Chondrocyte (in vitro differentiated cells): ENCODE measurements around the gene MAP2K6. TPM values are rescaled to one million over a fixed set of nuclear protein-coding genes. Genes with fewer than 3 reads are reported as not detected.

Experiments used
- DNase-seq: peaks from one replicate; pipeline ENCODE4 v3.0.0; 2021; ENCODE audit warnings: mixed read lengths, low spot score
- H3K27ac Mint-ChIP-seq: one replicate; pipeline ENCODE4 v1.8.0; 2021; ENCODE audit warnings: mild to moderate bottlenecking, moderate library complexity, mixed read lengths; ENCODE audit not compliant: unreplicated experiment
- H3K27me3 Mint-ChIP-seq: 2 replicates; pipeline ENCODE4 v1.8.0; 2021; ENCODE audit warnings: low read depth, mixed read lengths
- H3K36me3 Mint-ChIP-seq: 2 replicates; pipeline ENCODE4 v1.8.0; 2021; ENCODE audit warnings: low read depth, mixed read lengths
- H3K4me1 Mint-ChIP-seq: 2 replicates; pipeline ENCODE4 v1.8.0; 2021; ENCODE audit warnings: low read depth, mild to moderate bottlenecking, mixed read lengths
- H3K4me3 Mint-ChIP-seq: one replicate; pipeline ENCODE4 v1.8.0; 2021; ENCODE audit warnings: mild to moderate bottlenecking, moderate library complexity, mixed read lengths; ENCODE audit not compliant: unreplicated experiment
- H3K9me3 Mint-ChIP-seq: 2 replicates; pipeline ENCODE4 v1.8.0; 2021; ENCODE audit warnings: low read depth, mixed read lengths
- total RNA-seq: library from RNA; stranded (reverse); gene quantifications from 3 replicates; pipeline ENCODE4 v1.2.1, GENCODE V29; 2021
- TF ChIP-seq, protein P1 (sequence below): fragments of 200-600 bp; sonication (generic); IDR thresholded peaks from 2 replicates; pipeline ENCODE4 v1.5.0; 2021; ENCODE audit warnings: antibody characterized with exemption, mild to moderate bottlenecking, moderate library complexity

Gene MAP2K6
- total RNA-seq, 1 donor from 2014 or later, result 0.75 TPM

DNA sequence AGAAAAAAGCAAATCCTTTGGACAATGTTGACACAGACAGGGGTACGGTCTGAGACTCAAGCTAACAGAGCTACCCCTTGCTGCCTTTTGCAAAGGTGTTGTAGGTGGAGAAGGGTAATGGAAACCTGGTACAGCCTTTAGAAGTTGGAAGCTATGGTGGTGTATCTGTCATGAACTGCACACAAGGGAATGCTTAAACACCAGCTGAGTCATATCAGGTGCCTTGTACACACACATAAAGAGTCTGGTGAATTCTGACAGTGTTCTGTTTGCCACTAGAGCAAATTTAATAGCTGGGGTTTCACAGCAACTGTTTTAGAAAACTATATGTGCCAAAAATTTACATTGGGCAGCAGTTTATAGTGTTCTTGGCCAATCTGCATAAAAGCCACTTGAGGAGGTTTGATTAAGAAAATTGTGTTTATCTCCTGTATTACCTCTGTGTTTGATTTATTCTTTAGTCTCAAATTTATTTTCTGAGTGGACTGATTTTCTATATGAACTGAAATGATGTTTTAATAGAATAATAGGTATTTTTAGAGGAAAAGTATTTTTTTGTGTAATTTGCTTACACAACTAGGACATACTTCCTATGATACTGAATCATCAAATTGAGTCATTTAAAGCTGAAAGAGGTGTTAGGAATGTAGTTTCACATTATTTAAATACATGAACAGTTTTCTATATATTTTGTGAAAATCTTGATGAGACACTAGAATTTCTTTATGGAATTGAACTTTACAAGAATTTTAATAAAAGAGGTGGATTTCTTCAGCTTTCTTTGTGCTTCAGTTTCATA lies 136.9 kb downstream of the MAP2K6 start:
- Mint-ChIP-seq H3K27me3 (no peaks in the 10 kb centered on the region), H3K36me3 (no peaks in the 10 kb centered on the region), H3K4me3 (no peak overlapping the region), H3K4me1 (no peaks in the 10 kb centered on the region), H3K9me3 (peaks cover 6% of the 10 kb centered on the region), H3K27ac (no peak overlapping the region)
- TF ChIP-seq, protein P1, sequence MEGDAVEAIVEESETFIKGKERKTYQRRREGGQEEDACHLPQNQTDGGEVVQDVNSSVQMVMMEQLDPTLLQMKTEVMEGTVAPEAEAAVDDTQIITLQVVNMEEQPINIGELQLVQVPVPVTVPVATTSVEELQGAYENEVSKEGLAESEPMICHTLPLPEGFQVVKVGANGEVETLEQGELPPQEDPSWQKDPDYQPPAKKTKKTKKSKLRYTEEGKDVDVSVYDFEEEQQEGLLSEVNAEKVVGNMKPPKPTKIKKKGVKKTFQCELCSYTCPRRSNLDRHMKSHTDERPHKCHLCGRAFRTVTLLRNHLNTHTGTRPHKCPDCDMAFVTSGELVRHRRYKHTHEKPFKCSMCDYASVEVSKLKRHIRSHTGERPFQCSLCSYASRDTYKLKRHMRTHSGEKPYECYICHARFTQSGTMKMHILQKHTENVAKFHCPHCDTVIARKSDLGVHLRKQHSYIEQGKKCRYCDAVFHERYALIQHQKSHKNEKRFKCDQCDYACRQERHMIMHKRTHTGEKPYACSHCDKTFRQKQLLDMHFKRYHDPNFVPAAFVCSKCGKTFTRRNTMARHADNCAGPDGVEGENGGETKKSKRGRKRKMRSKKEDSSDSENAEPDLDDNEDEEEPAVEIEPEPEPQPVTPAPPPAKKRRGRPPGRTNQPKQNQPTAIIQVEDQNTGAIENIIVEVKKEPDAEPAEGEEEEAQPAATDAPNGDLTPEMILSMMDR, result no peak
- no peak for DNase-seq

DNA sequence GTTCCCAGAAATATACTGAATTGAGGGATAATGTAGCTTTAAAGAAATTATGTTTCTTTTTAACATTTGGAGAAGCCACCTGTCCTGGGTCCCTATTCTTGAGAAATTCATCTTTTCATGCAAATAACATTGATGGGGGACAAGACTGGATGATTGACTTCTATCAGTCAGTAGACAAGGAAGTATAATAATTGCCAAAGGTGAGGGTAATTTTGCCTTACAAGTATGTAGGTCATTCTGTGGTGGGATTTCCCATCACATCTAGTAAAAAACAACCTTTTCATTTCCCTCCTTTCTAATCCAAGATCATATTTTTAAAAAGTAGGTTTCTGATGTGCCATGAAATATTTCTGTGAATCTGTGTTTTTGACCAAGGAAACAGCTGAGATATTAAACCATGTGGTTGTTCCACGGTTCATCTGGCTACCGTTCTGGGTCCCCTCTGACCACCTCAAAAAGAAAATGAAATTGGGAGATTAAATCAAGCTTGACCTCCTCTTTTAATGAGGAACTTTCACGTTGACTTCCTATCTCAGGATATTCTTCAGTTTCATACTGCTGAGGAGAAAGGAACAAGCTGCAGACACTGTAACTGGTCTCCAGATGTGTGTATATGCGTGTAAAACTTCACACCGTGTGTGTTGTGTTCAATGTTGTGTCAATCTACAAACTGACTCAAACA lies 138.6 kb downstream of the MAP2K6 start:
- H3K9me3 Mint-ChIP-seq, result peaks cover 6% of the 10 kb centered on the region
- no peaks in the 10 kb centered on the region for H3K4me1 Mint-ChIP-seq
- no peak overlapping the region for H3K27ac Mint-ChIP-seq
- no peaks in the 10 kb centered on the region for H3K36me3 Mint-ChIP-seq
- no peaks in the 10 kb centered on the region for H3K27me3 Mint-ChIP-seq
- no peak overlapping the region for H3K4me3 Mint-ChIP-seq
- TF ChIP-seq, protein P1, result no peak
- DNase-seq, result no peak

DNA sequence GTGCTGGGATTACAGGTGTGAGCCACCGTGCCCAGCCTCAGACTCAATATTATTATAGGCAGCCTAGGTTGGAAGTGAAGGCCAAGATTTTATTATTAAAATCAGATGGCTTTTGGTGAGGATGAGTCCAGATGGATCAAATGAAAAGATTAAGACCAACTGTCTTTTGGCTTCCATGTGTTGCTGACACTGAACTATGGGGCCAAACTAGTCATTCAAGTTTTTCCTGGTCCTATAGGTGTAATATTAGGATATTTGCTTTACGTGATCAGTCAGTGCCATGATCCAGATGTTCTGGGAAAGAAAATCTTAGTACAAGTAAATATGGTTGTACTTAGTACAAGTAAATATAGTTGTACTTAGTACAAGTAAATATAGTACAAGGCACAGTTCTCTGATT lies 140.6 kb downstream of the MAP2K6 start:
- H3K36me3 Mint-ChIP-seq, result no peaks in the 10 kb centered on the region
- peaks cover 6% of the 10 kb centered on the region for H3K9me3 Mint-ChIP-seq
- TF ChIP-seq, protein P1, result no peak
- no peaks in the 10 kb centered on the region for H3K4me1 Mint-ChIP-seq
- no peak overlapping the region for H3K27ac Mint-ChIP-seq
- DNase-seq, result no peak
- H3K27me3 Mint-ChIP-seq, result no peaks in the 10 kb centered on the region
- no peak overlapping the region for H3K4me3 Mint-ChIP-seq

GRCh38 chr17:69557339-69557738 lies 142.8 kb downstream of the MAP2K6 start:
- no peak overlapping the region for H3K4me3 Mint-ChIP-seq
- DNase-seq, result no peak
- H3K27me3 Mint-ChIP-seq, result no peaks in the 10 kb centered on the region
- no peaks in the 10 kb centered on the region for H3K4me1 Mint-ChIP-seq
- peaks cover 6% of the 10 kb centered on the region for H3K9me3 Mint-ChIP-seq
- H3K27ac Mint-ChIP-seq, result no peak overlapping the region
- TF ChIP-seq, protein P1, result no peak
- no peaks in the 10 kb centered on the region for H3K36me3 Mint-ChIP-seq

DNA sequence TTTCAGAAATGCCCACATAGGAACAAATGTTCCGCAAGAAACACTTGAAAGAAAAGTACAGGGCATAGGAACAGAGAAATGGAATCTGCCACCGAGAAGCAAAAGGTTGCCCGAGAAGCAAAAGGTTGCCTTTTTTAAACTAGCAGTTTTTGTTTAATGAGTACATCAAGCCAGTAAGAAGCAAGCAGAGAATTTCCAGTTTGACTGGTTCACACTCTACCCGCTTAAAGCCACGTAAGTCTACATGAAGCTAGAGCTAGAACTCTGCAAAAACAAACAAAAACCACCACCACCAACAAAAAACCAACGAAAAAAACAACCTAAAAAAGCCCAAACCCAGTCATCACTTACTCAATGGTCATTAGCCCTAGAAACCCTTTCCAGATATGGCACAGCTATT lies 144.3 kb downstream of the MAP2K6 start:
- no peak overlapping the region for H3K4me3 Mint-ChIP-seq
- H3K36me3 Mint-ChIP-seq, result no peaks in the 10 kb centered on the region
- H3K27me3 Mint-ChIP-seq, result no peaks in the 10 kb centered on the region
- no peaks in the 10 kb centered on the region for H3K4me1 Mint-ChIP-seq
- H3K9me3 Mint-ChIP-seq, result no peaks in the 10 kb centered on the region
- no peak overlapping the region for H3K27ac Mint-ChIP-seq
- TF ChIP-seq, protein P1, result no peak
- DNase-seq, result no peak
